GM08714 (cell line): ENCODE data around the gene GSE1.

Experiments
- H3K4me3 ChIP-seq: fragments of 200-500 bp; sonication (Bioruptor generic); 2 replicates; pipeline ENCODE4 v1.5.1; 2014; ENCODE audit warnings: mild to moderate bottlenecking, low read length, inconsistent platforms
- ZNF274 ChIP-seq: IDR thresholded peaks from 2 replicates; pipeline ENCODE4 v1.6.1; 2012; ENCODE audit warnings: mild to moderate bottlenecking, low read depth, low read length

GSE1 gene

DNA sequence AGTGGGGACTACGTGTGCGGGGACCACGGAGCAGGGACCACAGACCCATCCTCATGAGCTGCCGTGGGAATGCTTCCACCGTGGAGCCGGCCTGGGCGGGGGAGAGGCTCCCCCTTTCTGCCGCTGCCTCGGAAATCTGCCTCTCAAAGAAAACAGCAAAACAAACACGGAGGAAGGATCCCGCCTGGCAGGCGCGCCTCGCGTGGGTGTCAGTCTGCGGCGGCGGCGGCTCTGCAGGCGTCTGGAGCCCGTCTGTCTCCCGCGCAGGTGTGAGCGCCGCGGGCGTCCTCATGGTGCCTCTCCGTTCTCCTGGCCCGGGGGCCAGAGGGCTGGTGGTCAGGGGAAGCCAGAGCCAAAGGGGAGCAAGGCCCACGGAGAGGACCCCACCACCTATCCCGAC lies 27.5 kb downstream of the GSE1 start:
- H3K4me3 ChIP-seq, result no peak overlapping the region
- no peak for TF ChIP-seq ZNF274

DNA sequence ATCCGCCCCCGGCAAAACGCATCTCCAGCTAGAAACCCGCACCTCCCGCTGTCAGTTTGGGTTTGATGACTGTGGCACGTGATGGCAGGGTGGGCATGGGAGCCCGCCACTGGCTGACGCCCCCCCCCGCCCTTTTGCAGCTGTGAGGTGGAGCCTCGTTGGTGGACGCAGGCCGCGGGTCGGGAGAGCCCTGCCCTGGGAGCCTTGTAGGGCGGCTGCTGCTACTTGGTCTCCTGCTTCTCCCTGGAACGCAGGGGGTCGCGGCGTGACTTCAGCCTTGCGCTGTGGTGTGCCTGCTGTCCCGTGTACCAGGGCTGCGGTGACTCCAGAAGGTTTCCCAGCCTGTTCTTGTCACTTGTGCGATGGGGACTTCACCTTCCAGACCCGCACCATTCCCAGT lies 28.2 kb downstream of the GSE1 start:
- no peak for TF ChIP-seq ZNF274
- H3K4me3 ChIP-seq, result no peak overlapping the region

DNA sequence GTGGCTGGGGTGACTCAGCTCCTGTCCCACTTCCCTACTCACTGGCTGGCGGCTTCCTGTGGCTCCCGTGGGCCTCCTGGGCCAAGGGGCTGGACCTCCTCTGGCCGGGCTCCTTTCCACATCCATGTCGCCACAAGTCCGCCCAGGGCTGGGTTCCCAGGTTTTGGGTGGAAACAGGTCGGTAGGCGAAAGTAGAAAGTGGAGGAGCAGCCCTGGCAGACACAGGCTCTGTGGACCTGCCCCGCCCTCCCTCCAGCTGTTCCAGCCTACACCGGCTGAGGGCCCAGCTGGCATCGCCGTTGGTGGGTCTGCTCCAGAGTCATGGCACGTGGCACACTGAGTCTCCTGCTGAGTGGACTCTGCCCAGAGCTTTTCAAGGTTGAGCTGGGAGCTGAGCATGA lies 28.7 kb downstream of the GSE1 start:
- H3K4me3 ChIP-seq, result no peak overlapping the region
- no peak for TF ChIP-seq ZNF274

- no peak overlapping the region for H3K4me3 ChIP-seq
- TF ChIP-seq ZNF274, result no peak
Observed at GRCh38 chr16:85642762-85643358, 29.7 kb downstream of the GSE1 start.

DNA sequence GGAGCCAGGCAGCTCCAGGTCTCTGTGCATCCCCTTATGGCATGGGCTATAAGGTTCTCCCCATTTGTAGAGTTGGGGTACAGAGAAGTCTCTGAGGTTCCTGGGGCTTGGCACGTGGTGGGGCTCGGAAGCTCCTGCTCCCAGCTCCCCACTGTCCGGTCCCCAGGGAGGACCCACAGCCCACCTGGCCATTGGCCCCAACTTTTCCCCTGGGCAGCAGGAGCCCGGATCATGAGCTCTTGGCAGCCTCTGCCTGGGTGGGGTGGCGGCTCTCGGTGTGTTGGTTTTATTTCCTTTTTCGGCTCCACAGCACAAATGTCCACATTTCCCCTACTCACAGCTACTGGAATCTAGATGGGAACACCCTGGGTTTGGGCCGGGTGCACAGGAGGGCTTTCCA lies 30.5 kb downstream of the GSE1 start:
- TF ChIP-seq ZNF274, result no peak
- H3K4me3 ChIP-seq, result no peak overlapping the region

GRCh38 chr16:85644093-85644712 lies 31.1 kb downstream of the GSE1 start:
- no peak overlapping the region for H3K4me3 ChIP-seq
- TF ChIP-seq ZNF274, result no peak

DNA sequence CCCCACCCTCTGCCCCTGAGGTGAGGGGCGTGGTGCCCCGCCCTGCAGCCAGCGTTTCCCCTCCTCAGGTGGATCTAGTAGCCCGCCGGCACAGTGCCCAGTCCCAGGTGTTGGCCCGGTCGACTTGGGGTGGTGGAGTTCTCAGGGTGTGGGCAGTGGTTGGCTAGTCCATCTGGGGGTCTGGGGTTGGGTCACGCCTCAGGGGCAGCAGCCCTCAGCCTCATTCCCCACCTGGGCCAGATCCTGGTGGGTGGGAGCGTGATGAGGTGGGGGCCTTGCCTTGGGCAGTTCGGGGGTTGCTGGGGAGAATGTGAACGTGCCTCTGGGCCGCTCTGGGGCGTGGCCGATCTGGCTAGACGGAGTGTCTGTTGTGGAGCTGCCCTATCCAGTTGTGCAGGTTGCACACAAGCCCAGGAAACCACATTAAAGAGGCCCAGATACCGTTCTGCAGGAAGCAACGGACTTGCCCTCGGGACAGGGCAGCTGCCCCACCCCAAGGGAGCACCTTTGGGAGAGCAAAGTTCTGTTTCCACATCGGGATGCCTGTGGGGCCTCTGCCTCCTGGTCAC lies 32.0 kb downstream of the GSE1 start:
- TF ChIP-seq ZNF274, result no peak
- no peak overlapping the region for H3K4me3 ChIP-seq

DNA sequence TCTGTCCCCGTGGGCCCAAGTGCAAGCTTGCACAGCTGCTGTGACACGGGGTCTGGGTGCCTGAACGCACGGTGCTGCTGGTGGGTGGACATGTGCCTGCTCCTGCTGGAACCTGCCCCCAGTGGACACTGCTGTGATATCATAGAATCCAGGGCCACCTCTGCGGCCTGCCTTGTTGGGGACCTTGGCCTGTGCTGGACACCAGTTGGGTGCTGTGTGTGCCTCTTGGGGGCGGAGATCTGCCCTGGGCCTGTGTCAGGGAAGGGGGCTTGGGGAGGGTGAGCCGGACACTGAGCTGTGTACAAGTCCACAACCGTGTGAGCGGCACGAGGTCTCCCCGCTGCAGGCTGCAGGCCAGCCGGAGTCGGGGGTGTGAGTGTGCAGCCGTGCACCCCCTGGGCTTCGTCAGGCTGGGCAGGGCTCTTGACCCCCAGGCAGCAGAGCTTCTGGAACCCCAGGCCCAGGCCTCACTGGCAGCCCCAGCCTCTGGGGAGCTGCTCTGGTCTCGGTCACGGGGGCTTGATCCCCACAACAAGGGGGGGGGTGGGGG lies 33.3 kb downstream of the GSE1 start:
- H3K4me3 ChIP-seq, result no peak overlapping the region
- TF ChIP-seq ZNF274, result no peak

DNA sequence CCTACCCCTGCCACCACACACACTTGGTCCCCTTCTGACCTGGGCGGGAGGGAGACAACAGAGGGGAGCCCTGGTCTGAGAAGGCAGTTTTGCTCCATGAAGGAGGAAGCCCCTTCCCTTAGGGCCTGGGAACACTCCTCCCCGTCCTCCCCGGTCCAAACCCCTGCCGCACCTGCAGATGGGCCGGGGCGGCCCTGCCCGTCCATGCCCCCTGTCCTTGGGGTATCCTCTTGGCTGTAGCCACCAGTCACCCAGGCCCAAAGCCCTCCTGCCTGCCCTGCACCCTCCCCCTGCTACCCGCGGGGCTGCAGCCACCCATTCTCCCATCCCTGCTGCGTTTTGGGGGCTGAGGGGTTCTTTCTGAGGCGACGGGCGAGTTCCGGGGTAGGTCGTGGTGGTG lies 33.9 kb downstream of the GSE1 start:
- H3K4me3 ChIP-seq, result no peak overlapping the region
- no peak for TF ChIP-seq ZNF274

- no peak for TF ChIP-seq ZNF274
- no peak overlapping the region for H3K4me3 ChIP-seq
Observed at GRCh38 chr16:85648070-85648714, 35.1 kb downstream of the GSE1 start.

- TF ChIP-seq ZNF274, result no peak
Observed at GRCh38 chr16:85648805-85649204, 35.7 kb downstream of the GSE1 start.

GRCh38 chr16:85649411-85650134 lies 36.5 kb downstream of the GSE1 start:
- no peak overlapping the region for H3K4me3 ChIP-seq

More at GRCh38 chr16:85648805-85649204, 35.7 kb downstream of the GSE1 start:
- no peak overlapping the region for H3K4me3 ChIP-seq

GRCh38 chr16:85650135-85650843 lies 37.2 kb downstream of the GSE1 start:
- no peak for TF ChIP-seq ZNF274
- H3K4me3 ChIP-seq, result no peak overlapping the region

More at GRCh38 chr16:85649411-85650134, 36.5 kb downstream of the GSE1 start:
- TF ChIP-seq ZNF274, result no peak

DNA sequence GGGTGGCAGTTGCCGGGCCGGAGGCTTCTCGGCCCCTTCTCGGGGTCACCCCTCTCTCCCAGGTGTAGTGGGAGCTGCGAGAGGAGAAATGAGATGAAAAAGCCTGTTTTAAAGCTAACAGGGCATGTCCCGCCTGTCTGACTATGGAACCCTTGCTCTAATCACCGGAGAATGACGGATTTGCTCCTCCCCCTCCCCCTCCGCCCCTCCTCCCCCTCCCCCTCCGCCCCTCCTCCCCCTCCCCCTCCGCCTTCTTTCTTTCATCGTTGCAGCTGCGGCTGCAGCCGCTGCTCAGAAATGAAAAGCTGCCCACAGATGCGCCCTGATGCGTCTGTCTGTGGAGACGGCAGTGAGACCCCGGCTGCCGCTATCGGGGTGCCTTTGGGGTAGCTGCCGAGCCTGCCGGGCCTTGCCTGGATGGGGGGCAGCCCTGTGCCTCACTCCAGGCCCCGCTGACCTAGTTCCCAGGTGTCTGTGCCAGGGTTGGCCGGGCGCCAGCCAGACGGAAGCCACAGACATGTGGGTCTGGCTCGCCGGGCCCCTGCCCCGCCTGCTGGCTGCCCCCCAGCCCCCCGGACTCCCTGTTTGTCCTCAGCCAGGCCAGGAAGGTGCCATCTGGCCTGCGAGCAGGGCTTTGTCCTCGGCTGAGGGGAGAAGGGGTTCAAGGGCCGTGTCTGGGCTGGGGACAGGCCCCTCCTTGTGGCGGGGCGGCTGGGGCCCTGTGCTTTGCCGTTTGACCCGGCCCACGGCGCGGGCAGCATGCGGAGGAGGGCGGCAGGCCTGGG lies 37.9 kb downstream of the GSE1 start:
- H3K4me3 ChIP-seq, result no peak overlapping the region
- TF ChIP-seq ZNF274, result no peak
